Lower leg skin (tissue), 3 donors: Measurements from ENCODE around the gene PRAMEF8.
"Not testable (repeated sequence)": the region's sequence is repeated elsewhere in the genome, so short reads cannot be mapped to it uniquely, and the experiment has no call there.

ENCODE experiments used
- POLR2A ChIP-seq, 2 donors: fragments of 450-650 bp; IDR thresholded peaks; one replicate each; pipeline ENCODE4 v1.6.1; 2016 to 2017; ENCODE audit warnings: antibody characterized with exemption in 2 of 2, mild to moderate bottlenecking in 1 of 2, moderate library complexity in 1 of 2
- TF ChIP-seq, protein P1 (sequence below), 3 donors: fragments of 450-650 bp; IDR thresholded peaks; one replicate each; pipeline ENCODE4 v1.5.1; 2016; ENCODE audit warnings: antibody characterized with exemption in 3 of 3, mild to moderate bottlenecking in 3 of 3, moderate library complexity in 2 of 3

DNA sequence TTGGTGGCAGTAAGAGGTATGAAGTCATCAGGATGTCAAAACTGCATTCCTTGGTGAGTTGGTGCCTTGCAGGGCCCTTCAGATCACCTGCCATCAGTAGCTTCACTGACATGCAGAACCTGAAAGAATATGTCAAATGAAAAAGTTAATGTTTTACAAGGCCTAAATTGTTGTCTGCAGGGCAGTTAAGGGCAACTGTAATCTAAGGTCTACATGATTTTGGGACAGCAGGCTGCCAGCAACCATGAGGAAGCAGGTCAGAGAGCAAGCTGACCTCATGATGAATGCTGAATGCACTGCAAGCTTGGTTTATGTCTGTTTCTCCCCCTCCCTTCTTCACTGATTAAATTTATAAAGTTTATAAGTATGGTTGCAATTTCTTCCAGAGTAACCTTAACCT, 17.3 kb upstream of the PRAMEF8 start:
- not testable (repeated sequence) for TF ChIP-seq POLR2A (IDR thresholded peaks at IDR 0.05)
- TF ChIP-seq, protein P1, sequence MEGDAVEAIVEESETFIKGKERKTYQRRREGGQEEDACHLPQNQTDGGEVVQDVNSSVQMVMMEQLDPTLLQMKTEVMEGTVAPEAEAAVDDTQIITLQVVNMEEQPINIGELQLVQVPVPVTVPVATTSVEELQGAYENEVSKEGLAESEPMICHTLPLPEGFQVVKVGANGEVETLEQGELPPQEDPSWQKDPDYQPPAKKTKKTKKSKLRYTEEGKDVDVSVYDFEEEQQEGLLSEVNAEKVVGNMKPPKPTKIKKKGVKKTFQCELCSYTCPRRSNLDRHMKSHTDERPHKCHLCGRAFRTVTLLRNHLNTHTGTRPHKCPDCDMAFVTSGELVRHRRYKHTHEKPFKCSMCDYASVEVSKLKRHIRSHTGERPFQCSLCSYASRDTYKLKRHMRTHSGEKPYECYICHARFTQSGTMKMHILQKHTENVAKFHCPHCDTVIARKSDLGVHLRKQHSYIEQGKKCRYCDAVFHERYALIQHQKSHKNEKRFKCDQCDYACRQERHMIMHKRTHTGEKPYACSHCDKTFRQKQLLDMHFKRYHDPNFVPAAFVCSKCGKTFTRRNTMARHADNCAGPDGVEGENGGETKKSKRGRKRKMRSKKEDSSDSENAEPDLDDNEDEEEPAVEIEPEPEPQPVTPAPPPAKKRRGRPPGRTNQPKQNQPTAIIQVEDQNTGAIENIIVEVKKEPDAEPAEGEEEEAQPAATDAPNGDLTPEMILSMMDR (IDR thresholded peaks at IDR 0.05): not testable (repeated sequence)
